Measurements from ENCODE around the gene ZFHX3. TPM values are rescaled to one million over a fixed set of nuclear protein-coding genes. Genes with fewer than 3 reads are reported as not detected.

The ZFHX3 gene
- total and polyA plus RNA-seq, 9 donors: 3.4 to 17.6 (median 11.9) TPM

DNA sequence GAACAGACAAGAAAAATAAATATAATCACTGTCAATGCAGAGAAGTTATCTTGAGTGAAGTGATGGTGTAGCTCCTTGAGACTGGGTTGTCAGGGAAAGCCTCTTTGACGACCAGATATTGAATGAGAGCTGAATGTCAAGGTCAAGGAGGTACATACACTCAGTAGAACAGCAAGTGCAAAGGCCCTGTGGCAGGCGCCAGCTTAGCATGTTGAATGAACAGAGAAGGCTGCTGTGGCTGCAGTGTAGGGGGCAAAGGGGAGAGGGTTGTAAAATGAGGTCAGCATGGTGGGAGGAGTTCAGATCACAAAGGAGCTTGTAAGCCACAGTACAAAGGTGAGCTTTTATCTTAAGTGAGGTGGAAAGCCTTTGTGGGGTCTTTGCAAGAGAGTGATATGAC lies 111.5 kb downstream of the ZFHX3 start:
- Histone ChIP-seq H3K9me3 (no peaks in the 10 kb centered on the region), H3K4me1 (ENCODE audit: insufficient read depth) (peaks cover 12% of the 10 kb centered on the region), H3K27me3 (no peaks in the 10 kb centered on the region), H3K36me3 (no peaks in the 10 kb centered on the region), H3K27ac (no peak overlapping the region), H3K4me3 (no peak overlapping the region)
- 68 to 77% (median 72%) methylated on average over 2 of the region's 2 CpGs for WGBS, 3 donors
- no peak for TF ChIP-seq EP300 (IDR thresholded peaks at IDR 0.05)
- no peak for TF ChIP-seq POLR2A (IDR thresholded peaks at IDR 0.05)
- no peak for TF ChIP-seq CTCF (IDR thresholded peaks at IDR 0.05)
- DNase-seq: no peak
- intact Hi-C loops (cut with DNase I): no loop called here

- H3K9me3 ChIP-seq: no peaks in the 10 kb centered on the region
- no peak overlapping the region for H3K27ac ChIP-seq
- 46 to 49% (median 46%) methylated on average over 6 of the region's 6 CpGs for WGBS, 3 donors
- H3K27me3 ChIP-seq: no peaks in the 10 kb centered on the region
- TF ChIP-seq EP300 (IDR thresholded peaks at IDR 0.05) (no peak), POLR2A (IDR thresholded peaks at IDR 0.05) (no peak), CTCF (IDR thresholded peaks at IDR 0.05) (no peak)
- no peak overlapping the region for H3K4me3 ChIP-seq
- peak in 3 of 5 donors; percentile 36 to 52 (median 36) for DNase-seq
- intact Hi-C loops (cut with DNase I): no loop called here
- H3K4me1 ChIP-seq (ENCODE audit: insufficient read depth): peaks cover 16% of the 10 kb centered on the region
- H3K36me3 ChIP-seq: no peaks in the 10 kb centered on the region
Measured at GRCh38 chr16:72935896-72936295, 112.0 kb downstream of the ZFHX3 start.

- no peak for TF ChIP-seq EP300 (IDR thresholded peaks at IDR 0.05)
- no peak for TF ChIP-seq CTCF (IDR thresholded peaks at IDR 0.05)
- no peak for TF ChIP-seq POLR2A (IDR thresholded peaks at IDR 0.05)
- Histone ChIP-seq H3K27ac (no peak overlapping the region), H3K36me3 (no peaks in the 10 kb centered on the region), H3K27me3 (no peaks in the 10 kb centered on the region), H3K4me3 (no peak overlapping the region), H3K4me1 (ENCODE audit: insufficient read depth) (peaks cover 16% of the 10 kb centered on the region), H3K9me3 (no peaks in the 10 kb centered on the region)
- 90 to 93% (median 91%) methylated on average over 17 of the region's 17 CpGs for WGBS, 3 donors
- no peak for DNase-seq
- intact Hi-C loops (cut with DNase I): no loop called here
Measured at GRCh38 chr16:72934636-72935403, 113.1 kb downstream of the ZFHX3 start.

- no peaks in the 10 kb centered on the region for H3K27me3 ChIP-seq
- H3K9me3 ChIP-seq: no peaks in the 10 kb centered on the region
- peaks cover 13% of the 10 kb centered on the region for H3K4me1 ChIP-seq (ENCODE audit: insufficient read depth)
- H3K4me3 ChIP-seq: no peak overlapping the region
- H3K27ac ChIP-seq: no peak overlapping the region
- TF ChIP-seq CTCF (IDR thresholded peaks at IDR 0.05): no peak
- no peak for TF ChIP-seq EP300 (IDR thresholded peaks at IDR 0.05)
- TF ChIP-seq POLR2A (IDR thresholded peaks at IDR 0.05): no peak
- intact Hi-C loops (cut with DNase I): no loop called here
- no peak for DNase-seq
- H3K36me3 ChIP-seq: no peaks in the 10 kb centered on the region
- 61 to 70% (median 63%) methylated on average over 11 of the region's 11 CpGs for WGBS, 3 donors
Measured at GRCh38 chr16:72932677-72933335, 115.1 kb downstream of the ZFHX3 start.

All from ovary (tissue), 9 donors.